HG02571 (cell line): ENCODE results near the gene MVB12B.

Source experiments
- ATAC-seq: cut with Tn5 transposase; IDR thresholded peaks from one replicate; pipeline ENCODE4 v1.9.1; 2021; ENCODE audit warnings: mild to moderate bottlenecking, moderate library complexity; ENCODE audit not compliant: unreplicated experiment

The MVB12B gene

DNA sequence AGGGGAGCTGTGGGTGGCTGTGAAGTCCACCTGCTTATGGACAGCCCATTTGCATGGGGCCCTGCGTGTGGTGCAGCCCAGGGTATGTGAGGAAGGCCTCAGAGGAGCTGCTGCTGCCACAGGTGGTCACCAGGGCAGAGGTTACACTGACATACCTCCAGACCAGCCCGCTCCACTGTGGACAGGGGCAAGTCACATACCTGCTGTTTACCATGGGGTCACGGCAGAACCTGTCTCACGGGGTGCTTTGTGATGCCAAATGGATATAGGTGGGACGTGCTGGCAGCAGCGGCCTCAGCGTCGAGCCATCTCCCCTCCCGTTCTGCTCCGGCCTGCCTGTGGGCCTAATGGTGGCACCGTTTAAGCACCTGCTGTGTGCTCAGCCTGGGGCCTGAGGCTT, 159.6 kb downstream of the MVB12B start:
- no peak for ATAC-seq

DNA sequence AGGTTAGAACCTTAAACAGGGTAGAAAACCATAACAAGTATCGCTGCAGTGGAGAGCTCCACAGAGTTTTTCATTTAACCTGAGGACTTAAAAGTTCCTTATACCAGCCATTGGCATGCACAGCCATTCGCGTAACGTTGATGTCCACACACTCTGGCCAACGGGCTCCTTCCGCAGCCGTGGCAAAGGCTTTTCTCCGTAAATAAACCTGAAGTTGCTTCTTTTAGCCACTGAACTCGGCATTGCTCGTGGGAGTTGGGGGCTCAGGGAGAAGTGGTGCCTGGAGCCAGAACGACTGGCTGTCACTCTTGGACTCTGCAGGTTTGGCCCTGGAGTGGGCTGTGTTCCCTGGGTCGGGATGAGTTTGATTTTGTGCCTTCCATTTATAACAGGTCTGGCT, 161.2 kb downstream of the MVB12B start:
- no peak for ATAC-seq

DNA sequence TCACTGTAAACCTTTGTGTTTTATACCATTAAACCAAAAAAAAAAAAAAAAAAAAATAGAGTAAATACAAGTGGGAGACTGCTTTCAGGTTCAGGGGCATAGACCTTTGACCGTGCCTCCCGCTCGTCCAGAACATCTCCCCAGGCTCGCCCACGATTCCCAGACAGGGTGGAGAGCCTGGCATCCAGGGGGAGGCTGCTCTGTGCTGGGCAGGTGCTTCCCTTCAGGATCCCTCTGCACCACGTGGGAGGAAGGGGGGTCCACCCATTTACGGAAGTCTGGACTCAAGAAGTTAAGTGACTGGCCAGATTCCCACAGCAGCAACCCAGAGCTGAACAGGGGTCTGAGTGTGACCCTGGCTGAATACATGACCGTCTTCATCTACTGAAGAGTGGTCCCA, 161.7 kb downstream of the MVB12B start:
- ATAC-seq: no peak

DNA sequence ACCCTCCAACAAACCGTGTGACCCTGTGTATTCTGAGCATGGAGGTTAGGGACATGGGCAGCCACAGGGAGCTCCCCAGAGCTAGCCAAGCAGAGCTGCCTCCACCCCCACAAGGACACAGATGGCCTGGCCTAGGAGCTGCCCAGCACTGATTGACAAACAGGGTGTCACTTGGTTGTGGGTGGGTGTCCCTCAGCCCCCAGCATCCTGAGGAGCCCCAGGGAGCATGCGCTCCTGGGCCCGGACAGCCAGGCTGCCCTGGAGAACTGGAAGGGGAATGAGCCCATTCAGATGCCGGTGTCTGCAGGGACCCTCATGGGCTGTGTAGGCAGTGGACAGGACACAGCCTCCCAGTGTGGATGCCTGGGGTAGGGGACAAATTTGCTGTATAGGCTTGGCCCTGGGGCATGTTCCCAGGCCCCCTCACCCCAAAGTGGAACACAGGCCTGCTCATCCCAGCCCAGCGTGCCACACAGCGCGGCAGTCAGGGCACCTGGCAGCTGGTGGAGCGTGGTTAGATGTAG, 162.3 kb downstream of the MVB12B start:
- ATAC-seq: no peak

DNA sequence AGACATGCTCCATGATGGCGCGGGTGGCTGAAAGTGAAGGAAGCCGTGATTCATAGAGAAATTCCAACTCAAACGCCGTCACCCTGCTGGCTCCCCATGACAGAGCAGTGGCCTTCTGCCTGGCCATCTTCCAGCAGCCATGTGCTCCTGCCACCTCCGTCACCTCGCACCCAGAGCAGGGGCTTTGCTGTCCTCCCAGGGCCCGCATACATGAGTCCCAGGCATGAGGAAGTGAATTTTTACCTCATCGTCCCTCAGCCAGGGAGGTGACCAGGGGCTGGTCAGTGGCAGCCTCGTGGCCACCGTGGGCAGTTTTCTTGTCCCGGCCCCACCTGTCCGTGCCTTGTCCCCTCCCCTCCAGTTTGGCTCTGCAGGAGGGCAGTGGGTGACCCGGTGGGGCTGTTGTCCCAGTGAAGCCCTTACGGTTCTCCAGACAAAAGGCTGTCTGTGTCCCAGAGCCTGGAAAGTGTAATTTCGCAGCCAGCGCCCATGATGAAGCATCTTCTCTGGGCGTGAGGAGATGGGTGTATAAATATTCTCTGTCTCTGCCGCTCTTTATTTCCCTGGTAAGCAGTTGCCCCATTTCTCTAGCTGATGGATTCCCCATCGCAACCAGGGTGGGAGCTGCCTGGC, 163.1 kb downstream of the MVB12B start:
- ATAC-seq: no peak

DNA sequence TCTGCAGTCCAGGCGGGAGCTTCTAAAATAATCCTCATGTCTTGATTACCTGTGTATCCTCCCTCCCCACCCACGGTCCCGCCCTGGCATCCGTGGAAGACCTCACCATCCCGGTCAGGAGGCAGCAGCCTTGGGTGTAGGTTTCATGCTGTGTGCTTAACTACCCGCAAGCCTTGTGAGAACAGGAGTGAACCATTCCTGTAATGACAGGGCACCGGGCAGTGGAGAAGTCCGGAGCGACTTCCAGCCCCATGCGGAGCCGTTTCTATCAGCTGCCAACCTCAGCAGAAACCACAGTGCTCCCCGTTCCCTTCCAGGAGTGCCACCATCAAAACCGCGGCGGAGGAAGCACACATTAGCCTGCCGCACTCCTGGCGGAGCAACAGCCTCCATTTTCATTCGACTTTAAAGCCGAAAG, 163.6 kb downstream of the MVB12B start:
- ATAC-seq: no peak

DNA sequence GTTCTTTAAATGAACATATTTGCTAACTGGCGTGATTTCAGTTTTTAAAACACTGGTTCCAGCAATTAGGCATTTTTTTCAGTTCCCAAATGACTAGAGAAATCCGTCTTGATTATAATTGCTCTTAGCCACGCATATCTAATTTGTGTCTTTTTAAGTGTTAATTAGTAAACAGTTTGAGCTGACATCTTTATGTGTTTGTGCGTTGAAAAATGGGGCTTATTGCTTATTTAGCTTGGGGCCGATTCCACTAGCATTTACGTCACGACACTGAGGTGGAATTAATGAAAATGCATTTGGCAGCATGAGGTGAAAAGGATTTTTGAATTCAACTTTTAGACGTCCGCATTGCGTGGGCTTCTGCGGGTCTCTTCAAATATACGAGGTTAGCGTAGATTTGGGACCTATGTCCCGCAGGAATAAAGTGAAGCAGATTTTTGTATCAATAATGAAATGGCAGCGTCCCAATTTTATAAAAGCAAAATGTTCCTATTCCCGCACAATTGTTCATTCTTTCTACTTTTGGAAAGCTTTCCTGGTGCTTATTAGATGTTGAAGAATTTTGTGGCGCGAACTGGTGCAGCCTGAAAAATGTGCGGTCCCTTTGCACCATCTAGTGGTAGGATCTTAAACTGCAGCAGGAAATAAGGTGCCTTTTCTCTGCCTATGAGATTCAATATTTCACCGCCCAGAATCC, 164.4 kb downstream of the MVB12B start:
- ATAC-seq: no peak

DNA sequence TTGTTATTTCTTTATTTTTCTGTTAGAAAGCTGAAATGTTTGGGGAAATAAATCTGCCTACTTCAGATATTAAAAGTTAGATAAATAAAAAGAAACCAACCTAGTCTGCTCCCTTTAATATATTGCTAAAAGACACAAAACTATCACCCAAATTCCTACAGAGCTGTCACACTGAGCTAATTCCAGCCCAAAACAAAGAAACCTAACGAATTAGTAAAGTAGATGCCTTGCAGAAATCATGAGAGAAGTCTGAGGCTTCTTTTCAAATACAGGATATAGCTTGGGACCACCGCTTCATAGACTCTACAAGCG, 164.9 kb downstream of the MVB12B start:
- ATAC-seq: no peak

DNA sequence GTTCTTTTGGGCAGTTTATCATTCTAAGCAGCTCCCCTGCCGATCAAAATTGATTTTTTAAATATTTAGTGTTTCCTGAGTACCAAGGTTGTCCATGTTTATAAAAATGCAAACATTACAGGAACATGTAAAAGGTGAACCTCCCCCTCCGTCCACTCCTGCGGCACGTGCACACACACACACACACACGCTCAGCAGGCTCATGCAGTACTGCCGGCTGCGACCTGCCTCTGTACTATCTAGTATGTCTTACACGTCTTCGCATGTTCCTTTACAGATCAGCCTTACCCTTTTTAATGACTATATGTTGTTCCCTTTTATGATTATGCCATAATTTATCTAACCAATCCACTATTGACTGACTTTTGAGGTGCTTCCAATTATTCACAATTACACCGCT, 165.3 kb downstream of the MVB12B start:
- ATAC-seq: no peak

DNA sequence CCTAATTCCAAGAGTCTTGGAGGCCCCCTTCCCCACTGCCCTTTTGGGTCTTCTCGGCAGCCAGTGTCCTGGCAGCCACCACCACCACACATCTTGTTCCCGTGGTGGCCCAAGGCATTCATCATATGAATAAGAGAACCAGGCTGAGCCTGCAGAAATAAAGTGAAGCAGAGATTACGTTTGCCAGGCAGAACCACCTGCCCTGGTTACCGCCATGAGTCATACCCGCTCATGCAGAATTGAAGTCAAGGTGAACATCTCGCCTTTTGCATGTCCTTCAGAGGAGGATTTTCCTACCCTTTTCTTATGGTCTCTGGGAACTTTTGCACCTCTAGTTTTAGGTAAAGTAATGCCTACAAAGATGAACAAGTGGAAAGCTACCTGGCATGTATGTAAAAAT, 167.6 kb downstream of the MVB12B start:
- no peak for ATAC-seq

DNA sequence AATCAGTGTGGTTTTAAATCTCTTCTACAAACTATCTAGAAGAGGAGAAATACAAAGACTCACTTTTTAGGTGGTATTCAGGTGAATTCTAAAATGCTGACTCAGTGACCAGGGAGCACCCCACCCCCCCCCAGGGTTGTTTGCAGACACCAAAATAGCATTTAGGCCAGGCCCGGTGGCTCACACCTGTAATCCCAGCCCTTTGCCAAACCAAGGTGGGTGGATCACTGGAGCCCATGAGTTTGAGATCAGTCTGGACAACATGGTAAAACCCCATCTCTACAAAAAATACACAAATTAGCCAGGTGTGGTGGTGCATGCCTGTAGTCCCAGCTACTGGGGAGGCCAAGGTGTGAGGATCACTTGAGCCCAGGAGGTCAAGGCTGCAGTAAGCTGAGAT, 168.1 kb downstream of the MVB12B start:
- no peak for ATAC-seq

DNA sequence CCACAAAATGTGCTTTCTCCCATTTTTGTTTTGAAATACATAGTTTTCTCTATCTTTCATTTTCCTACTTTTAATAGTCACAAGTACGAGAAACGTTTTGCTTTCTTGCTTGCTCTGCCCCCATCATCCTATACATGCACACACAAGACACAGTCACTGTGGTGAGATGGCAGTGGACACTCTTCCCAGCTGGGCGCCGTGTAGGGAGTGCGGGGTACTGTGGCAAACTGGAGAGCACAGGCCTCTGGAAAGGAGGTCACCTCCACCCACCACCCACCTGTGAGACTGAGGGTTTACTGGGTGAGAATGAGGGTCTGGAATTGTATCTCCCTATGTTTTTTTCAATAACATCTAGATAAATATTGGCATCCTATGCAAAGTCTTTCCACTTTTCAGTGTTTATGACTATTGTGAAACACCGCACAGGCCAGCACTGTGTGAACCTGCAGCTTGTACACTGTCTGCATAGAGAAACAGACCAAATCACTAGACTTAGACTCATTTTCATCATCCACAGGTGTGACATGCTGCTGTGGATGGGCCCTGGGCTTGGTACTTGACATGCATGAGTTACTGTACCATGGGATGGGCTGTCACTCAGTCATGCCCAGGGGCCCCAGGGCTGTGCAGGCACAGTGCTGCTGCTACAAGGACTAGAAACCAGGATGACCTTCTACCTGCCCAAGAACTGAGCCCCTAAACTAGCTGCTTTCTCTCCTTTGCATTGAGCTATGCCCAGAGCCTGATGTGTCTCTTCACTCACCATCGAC, 169.0 kb downstream of the MVB12B start:
- ATAC-seq: no peak

DNA sequence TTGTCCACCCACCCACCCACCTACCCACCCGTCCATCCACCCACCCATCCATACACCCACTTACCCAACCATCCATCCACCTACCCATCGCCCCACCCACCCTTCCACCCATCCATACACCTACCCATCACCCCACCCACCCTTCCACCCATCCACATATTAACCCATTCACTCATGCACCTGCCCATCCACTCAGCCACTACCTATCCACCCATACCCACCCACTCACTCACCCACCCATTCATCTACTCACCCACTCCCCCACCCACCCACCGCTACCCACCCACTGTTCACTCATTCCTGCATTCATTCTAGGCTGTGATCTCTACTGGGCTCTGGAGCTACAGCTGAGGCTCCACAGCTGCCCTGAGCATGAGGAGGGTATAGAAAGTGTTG, 169.6 kb downstream of the MVB12B start:
- ATAC-seq: no peak

DNA sequence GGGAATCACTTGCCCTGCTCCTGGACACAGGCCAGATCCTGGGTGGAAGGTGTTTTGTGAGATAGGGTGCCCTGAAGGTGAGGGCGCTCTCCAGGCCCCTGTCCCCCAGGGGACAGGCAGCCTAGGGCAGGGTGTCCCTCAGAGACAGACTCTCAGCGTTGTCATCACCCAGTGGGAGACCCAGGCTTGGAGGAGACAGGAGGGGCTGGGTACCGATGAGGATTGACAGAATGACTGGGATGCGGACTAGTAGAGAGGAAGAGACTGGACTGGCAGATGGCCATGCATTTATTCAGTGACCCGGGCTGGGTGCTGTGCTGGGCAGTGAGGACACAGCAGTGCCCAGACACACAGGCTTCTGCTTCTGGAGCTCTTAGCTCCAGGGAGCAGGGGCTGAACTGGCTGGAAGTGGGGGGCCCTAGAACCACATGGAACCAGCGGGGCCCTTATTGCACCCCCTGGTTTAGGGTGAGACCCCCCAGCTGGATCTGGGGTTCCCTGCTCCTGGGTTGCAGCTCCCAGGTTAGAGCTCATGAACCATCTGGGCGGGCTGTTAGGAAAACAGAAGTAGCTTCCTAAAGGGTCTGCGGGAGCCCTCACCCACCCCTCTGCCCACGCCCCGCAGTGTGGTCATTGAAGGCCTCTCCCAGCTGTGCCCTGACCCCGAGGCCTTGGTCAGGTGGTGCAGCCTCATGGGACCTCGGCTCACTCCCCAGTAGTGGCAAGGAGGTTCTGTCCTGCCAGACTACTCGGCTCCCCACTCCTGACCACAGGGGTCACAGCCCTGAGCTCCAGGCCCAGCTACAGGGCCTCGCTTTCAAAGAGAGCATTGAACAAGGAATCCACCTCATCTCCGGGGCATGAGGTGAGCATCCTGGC, 170.4 kb downstream of the MVB12B start:
- ATAC-seq: no peak

DNA sequence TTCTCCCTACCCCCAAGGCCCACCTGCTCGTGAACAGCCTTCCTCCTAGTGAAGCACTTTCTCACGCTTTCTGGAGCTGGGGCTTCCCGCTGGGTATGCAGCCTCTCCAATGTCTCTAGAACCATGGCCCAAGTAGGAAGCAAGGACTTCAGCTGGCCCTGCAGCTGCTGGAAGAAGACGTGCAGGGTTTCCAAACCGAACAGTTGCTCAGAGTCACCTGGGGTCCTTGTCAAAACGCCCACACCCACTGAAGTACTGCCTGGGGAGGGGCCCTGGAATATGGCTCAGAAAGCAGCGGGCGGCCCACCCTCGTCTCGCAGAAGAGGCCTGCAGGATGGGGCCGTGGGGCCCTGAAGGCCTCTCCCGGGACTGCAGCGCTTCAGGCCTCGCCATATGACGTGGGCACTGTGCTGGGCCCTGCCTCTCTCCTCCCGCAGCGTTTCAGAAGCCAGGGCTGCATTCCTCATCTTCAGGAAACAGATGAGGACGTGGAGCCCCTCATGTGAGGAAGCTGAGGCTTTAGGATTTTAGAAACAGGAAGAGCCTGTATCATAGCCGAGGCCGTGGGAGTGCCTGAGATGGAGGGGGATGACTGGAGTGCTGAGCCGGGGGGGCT, 171.1 kb downstream of the MVB12B start:
- ATAC-seq: no peak

DNA sequence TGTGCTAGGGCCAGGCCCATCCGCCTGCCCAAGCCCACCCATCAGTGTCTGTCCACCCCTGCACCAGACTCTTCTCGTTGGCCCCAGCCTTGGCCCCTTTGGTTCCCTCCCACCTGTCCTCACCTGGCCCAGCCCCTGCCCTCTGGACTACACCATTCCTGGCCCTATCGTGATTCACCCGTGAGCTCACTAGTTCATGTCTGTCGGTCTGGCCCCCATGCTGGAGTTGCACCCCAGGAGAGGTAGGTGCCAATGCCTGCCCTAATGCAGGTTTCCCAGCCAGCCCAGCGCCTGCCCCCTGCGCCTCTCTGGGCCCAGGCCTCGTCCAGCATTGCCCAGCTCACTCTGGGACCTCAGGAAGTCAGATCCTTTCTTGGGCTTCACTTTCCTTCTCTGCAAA, 171.7 kb downstream of the MVB12B start:
- ATAC-seq: no peak

DNA sequence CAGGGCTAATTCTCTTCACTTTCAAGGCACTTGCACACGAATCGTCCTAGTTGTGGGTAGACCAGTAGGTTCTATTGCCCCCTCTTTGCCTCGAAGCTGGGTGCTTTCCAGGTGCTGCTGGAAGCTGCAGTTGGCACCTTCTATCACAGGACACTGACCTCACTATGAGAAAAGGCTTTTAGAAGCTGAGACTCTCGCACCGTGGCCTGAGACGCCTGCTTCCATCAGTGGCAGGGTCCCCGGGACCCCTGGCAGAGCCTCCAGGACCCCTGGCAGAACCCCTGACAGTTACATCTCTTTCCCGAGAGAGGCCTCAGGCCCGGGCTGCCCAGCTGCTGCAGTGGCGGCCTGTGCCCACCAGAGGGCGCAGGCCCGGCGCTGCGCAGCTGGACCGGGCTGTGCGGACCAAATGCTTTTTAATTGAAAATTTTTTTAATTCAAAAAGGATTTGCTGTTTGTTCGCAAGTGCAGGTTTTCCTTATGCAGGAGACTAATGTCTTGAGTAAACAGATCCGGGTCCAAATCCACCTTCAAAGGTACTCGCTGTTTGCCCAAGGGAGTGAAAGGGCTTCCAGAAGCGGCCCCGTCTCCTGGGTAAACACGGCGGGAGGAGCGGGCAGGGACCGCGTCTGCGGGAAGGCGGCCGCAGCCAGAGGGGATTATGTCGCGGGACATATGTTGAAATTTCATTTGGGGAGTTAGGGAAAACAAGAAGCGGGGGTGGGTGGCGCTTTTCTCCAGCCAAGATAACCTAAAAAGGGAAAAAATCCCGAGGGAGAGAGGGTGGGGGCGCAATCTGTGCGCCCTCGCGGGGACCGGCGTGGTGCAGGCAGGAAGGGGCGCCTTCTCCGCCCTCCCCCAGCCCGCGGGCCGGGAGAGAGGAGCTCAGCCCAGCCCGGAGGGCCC, 172.6 kb downstream of the MVB12B start:
- no peak for ATAC-seq

DNA sequence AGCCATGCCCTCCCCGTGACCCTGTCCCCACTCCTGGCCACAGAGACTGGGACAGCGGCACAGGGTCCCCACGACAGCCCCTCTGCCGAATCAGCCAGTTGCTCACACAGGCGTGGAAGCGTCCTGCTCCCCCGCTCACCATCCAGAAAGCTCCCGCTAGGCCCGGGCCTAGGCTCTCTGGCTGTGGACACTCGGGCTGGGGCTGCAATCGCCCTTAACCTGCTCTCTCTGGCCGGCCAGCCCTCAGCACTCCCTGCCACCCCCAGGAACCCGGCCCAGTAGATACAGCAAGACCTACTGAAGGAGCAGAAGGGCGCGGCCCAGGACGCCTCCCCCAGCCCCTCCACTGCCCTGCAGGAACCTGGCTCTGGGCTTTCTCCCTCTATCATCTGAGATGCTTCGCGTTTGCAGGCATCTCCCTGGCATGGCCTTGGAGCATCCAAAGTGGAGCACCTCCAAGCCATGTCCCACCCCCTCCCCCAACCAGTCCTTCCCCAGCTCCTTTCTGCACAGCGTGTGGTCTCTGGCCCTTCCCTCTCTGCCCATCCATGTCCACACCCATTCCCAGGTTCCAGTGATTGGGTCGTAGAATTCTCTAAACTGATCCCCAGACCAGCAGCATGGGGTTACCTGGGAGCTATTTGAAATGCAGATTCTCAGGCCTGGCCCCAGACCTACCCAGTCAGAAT, 173.4 kb downstream of the MVB12B start:
- ATAC-seq: no peak
